Smooth muscle cell of trachea (primary cell): ENCODE measurements around the gene CEND1. TPM values are rescaled to one million over a fixed set of nuclear protein-coding genes. Genes with fewer than 3 reads are reported as not detected.

Experiments used
- total RNA-seq: library from RNA; depleted of rRNA; stranded (reverse); fragments of >200 nt; gene quantifications from 2 replicates; pipeline ENCODE4 v1.2.1, GENCODE V29; 2014

CEND1 gene
- total RNA-seq: 2.2 and 2.8 TPM in 2 replicates

GRCh38 chr11:789943-790342 is at the start of gene CEND1:
CEND1 (minus strand) TSS chr11:790090; CDS start chr11:788576, 1,514 bp downstream.

GRCh38 chr11:832529-833113 is 42.7 kb upstream of the CEND1 start, which contains the start of gene CD151:
CD151 (plus strand) TSS chr11:832952; CDS start chr11:836070, 3,118 bp downstream.

GRCh38 chr11:827897-828192 is 38.0 kb upstream of the CEND1 start, which contains the start of gene CRACR2B:
CRACR2B (plus strand) TSS chr11:827919; CDS start chr11:828608, 689 bp downstream.

GRCh38 chr11:818396-819128 is 28.7 kb upstream of the CEND1 start, which contains the start of gene PNPLA2:
PNPLA2 (plus strand) TSS chr11:818914; CDS start chr11:819719, 805 bp downstream.

GRCh38 chr11:809287-810039 is 19.6 kb upstream of the CEND1 start, which contains the start of gene RPLP2:
RPLP2 (plus strand) TSS chr11:809967; CDS start chr11:810235, 268 bp downstream.

GRCh38 chr11:798093-798713 is 8.3 kb upstream of the CEND1 start, which contains the start of gene SLC25A22:
SLC25A22 (minus strand) TSS chr11:798281; CDS start chr11:795006, 3,275 bp downstream.

GRCh38 chr11:777288-778255 is 12.3 kb downstream of the CEND1 start, which contains the start of gene GATD1:
GATD1 (minus strand) TSS chr11:777487; CDS start chr11:777462, 25 bp downstream.

GRCh38 chr11:747158-748006 is 42.5 kb downstream of the CEND1 start, which contains the start of gene TALDO1:
TALDO1 (plus strand) TSS chr11:747464; CDS start chr11:747482, 18 bp downstream.

Other genes with a start within 250 kb of the CEND1 start
- 0.29 and 0.33 TPM in 2 replicates for gene LMNTD2, start 229.4 kb downstream of the CEND1 start, total RNA-seq
- gene RASSF7, start 229.1 kb downstream of the CEND1 start, total RNA-seq: 2.3 and 4.4 TPM in 2 replicates
- gene PHRF1, start 213.6 kb downstream of the CEND1 start, total RNA-seq: 21.2 and 29.8 TPM in 2 replicates
- 7.7 and 11.9 TPM in 2 replicates for gene IRF7, start 174.1 kb downstream of the CEND1 start, total RNA-seq
- gene CDHR5, start 165.1 kb downstream of the CEND1 start, total RNA-seq: under 0.01 TPM in 1 of 2 replicates, not detected in the other
- not detected in 2 replicates for gene SCT, start 162.9 kb downstream of the CEND1 start, total RNA-seq
- gene DRD4, start 152.8 kb downstream of the CEND1 start, total RNA-seq: not detected in 2 replicates
- 26.6 and 58.4 TPM in 2 replicates for gene DEAF1, start 94.9 kb downstream of the CEND1 start, total RNA-seq
- gene TMEM80, start 94.3 kb downstream of the CEND1 start, total RNA-seq: 13.7 and 14.8 TPM in 2 replicates
- 68.4 and 125 TPM in 2 replicates for gene EPS8L2, start 83.9 kb downstream of the CEND1 start, total RNA-seq
- 166 and 171 TPM in 2 replicates for gene TALDO1, start 42.6 kb downstream of the CEND1 start, total RNA-seq
- 29.7 and 58.1 TPM in 2 replicates for gene GATD1, start 12.6 kb downstream of the CEND1 start, total RNA-seq
- gene SLC25A22, start 8.2 kb upstream of the CEND1 start, total RNA-seq: 16.0 and 33.7 TPM in 2 replicates
- 11.2 and 26.1 TPM in 2 replicates for gene PIDD1, start 15.1 kb upstream of the CEND1 start, total RNA-seq
- gene RPLP2, start 19.9 kb upstream of the CEND1 start, total RNA-seq: 271 and 337 TPM in 2 replicates
- 25.7 and 47.6 TPM in 2 replicates for gene PNPLA2, start 28.8 kb upstream of the CEND1 start, total RNA-seq
- gene CRACR2B, start 37.8 kb upstream of the CEND1 start, total RNA-seq: 1.5 and 1.7 TPM in 2 replicates
- gene CD151, start 42.9 kb upstream of the CEND1 start, total RNA-seq: 440 and 727 TPM in 2 replicates
- 96.4 and 291 TPM in 2 replicates for gene POLR2L, start 52.4 kb upstream of the CEND1 start, total RNA-seq
- 207 and 235 TPM in 2 replicates for gene TSPAN4, start 52.8 kb upstream of the CEND1 start, total RNA-seq
- gene CHID1, start 120.7 kb upstream of the CEND1 start, total RNA-seq: 67.3 and 102 TPM in 2 replicates
- 38.3 and 45.8 TPM in 2 replicates for gene AP2A2, start 135.8 kb upstream of the CEND1 start, total RNA-seq
- gene MUC6, start 246.6 kb upstream of the CEND1 start, total RNA-seq: under 0.01 TPM in 1 of 2 replicates, not detected in the other